GM11168 (cell line): ENCODE data around the gene DYNC1I1.

Experiments used
- in situ Hi-C: fragments of 300-500 bp; cut with MboI; formaldehyde crosslinking; loops from one replicate; pipeline ENCODE4 v1.12.0; 2022; ENCODE audit warnings: low sequenced_read_pairs; ENCODE audit not compliant: unreplicated experiment

DYNC1I1 gene

DNA sequence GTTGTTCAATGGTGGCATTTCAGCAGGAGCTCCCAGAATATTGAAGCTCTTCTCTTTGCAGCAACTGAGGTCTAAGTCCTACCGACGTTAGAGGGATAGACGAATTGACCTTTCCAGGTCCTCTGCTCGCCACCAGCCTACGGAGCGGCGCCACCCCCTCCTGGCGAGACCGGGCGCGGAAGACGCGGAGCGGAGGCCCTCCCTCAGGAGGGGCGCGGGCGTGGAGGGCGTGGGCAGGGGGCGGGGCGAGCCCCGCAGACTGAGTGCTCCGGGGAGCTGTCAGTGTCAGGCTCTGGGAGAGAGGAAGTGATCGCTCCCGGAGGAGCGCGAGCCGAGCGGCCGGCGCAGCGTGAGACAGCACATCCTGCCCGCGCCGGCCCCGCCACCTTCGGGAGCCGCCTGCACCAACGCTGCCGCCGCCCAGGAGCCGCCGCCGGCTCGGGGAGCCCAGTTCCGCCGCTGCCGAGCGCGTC lies at the start of gene DYNC1I1:
DYNC1I1 (plus strand) TSS at position 257 of the 473 bp plus-strand sequence. CDS start 32,176 bp downstream, outside the sequence.
- in situ Hi-C loops, result no loop called here

DNA sequence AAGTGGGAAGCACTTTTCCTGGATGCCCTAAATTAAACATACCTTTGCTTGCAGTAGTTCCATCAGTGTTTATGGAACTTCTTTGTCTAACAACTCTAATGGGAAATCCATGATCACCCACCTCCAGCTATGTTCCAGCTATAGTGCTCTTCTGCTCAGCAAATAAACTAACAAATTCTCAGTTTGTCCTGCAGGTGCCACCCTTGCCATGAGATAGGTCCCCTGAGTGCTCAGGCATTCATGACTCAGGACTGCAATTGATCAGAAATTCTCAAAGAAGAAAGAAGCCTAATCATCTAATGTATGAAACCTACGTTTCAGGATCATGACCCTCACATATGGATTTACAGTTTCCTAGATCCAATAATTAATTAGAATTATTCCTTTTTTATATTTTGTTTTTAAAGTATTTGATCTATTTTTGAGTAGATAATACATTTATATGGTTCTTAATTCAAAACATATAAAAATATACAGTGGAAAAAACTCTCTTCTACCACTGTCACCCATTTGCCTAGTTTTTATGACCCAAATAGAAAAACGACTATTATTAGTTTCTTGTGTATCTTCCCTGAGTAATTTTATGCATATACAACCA lies 48.7 kb upstream of the DYNC1I1 start:
- in situ Hi-C loops, result no loop called here

- in situ Hi-C loops, result no loop called here
These were observed 47.1 kb upstream of the DYNC1I1 start for GRCh38 chr7:95725205-95725604.

DNA sequence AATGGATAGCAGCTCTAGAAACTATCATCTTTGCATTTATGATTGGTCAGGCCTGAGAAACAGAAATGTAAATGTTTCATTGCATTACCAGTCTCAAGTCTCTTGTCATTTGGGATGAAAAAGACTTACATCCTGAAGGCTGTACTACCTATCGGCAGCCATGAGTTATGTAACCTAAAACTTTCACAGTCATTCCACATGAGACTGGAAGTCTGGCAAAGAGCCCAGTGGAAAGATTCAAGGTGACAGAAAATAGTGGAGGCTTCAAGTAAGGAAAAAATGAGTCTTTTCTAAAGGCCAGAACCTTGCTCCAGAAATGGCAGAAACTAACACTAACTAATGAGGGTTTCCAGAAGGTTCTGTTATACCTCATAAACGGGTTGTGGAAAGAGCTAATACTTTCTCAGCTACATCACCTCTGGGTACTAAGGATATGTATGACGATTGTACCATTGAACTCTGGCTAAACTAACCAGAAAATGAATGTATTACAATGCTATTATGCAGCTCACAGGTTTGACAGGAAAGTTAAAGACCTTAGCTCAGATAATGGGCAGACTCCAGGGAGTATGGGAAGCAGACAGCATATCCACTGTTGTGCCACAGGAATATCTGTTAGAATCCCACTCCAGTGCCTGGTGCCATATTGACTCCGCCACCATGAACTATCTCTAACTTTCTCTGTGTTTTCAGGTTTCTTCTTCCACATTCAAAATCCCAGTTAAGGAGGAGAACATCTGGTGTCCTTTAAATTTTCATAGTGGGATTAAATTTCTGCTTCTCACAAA lies 41.7 kb upstream of the DYNC1I1 start:
- in situ Hi-C loops, result no loop called here

DNA sequence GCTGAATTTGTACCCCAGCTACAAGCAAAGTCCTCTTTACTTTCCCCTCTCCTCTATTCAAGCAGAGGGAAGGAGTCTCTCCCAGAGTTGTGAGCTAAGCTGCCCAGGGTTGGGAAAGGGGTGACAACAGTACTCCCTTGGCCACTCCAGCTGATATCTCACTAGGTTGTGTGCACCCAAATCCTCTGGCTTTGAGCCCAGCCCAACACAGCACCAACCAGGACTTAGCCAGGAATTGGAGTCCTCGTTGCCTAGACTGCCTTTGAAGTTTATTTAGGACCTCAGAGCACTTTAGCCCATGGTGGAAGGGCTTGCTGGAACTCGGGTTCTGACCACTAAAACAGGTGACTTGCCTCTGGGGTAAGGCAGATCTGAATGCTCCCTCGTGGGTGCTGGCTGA lies 35.7 kb upstream of the DYNC1I1 start:
- in situ Hi-C loops, result no loop called here

DNA sequence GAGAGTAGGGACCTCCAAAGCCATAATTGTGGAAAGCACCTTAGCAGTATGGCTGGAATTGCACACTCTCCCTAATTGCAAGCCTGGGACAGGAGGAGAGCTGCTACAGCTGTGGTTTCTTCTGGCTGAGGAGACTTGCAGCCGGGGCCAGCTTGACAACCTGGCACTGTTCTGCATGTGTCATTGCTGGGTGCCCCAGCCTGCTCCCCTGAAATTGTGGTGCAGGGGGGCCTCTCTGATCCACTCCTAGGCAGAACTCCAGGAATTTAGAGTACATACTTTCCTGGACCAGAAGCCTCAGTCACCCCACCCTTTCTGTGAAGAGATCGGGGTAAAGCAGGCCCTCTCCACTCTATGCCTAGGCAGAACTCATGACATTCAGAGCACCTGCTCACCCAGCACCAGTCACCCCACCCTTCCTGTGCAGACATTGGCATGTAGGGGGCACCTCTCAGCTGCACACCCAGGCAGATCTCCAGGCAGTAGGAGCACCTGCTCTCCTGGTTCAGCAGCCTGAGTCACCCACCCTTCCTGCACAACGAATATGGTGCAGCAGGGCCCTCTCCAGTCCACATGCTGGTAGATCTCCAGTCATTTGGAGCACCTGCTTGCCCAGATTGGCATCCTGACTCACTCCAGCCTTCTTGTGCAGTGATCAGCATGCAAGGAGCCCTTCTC lies 34.4 kb upstream of the DYNC1I1 start:
- in situ Hi-C loops, result no loop called here

- in situ Hi-C loops, result no loop called here
These were observed 23.3 kb upstream of the DYNC1I1 start for GRCh38 chr7:95749044-95749443.

DNA sequence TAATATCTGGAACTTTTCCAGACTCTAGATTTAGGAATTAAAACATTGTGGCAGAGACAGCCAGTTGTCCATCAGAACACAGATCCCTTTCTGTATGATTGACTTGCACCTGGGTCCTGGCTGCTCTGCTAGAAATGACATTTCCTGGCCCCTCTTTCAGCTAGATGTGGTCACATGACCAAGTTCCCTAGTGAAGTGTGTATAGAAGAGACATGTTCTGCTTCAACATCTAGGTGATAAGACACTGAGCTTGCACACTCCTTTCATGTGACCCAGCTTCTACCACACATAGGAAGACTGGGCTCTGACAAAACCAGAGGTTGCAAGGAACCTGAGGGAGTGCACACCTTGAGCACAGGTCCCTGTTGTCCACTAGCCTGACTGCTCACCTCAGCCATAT lies 22.8 kb upstream of the DYNC1I1 start:
- in situ Hi-C loops, result no loop called here

- in situ Hi-C loops, result no loop called here
These were observed 18.9 kb upstream of the DYNC1I1 start for GRCh38 chr7:95753440-95753839.

- in situ Hi-C loops, result no loop called here
These were observed 16.9 kb upstream of the DYNC1I1 start for GRCh38 chr7:95755277-95755934.

- in situ Hi-C loops, result no loop called here
These were observed 14.2 kb upstream of the DYNC1I1 start for GRCh38 chr7:95758187-95758586.

DNA sequence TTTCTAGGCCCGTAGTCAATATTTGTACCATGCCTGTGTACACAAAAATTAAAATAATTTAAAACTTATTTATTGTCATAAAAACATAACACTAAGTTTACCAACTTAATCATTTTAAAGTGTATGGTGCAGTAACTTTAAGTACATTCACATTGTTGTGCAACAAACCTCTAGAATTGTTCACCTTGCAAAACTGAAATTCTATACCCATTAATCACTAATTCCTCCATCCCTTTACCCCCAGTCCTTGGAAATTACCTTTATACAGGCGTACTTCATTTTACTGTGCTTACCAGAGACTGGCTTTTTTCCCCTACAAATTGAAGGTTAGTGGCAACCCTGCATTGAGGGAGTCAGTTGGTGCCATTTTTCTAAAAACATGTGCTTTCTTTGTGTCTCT lies 6.3 kb upstream of the DYNC1I1 start:
- in situ Hi-C loops, result no loop called here

DNA sequence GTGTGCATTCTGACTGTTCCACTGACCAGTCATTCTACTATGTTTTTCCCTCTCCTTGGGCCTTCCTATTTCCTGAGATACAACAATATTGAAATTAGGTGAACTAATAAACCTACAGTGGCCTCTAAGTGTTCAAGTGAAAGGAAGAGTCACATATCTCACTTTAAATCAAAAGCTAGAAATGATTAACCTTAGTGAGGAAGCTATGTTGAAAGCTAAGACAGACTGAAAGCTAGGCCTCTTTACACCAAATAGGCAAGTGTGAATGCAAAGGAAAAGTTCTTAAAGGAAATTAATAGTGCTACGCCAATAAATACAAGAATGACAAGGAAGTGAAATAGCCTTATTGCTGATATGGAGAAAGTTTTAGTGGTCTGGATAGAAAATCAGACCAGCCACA lies 5.7 kb upstream of the DYNC1I1 start:
- in situ Hi-C loops, result no loop called here

DNA sequence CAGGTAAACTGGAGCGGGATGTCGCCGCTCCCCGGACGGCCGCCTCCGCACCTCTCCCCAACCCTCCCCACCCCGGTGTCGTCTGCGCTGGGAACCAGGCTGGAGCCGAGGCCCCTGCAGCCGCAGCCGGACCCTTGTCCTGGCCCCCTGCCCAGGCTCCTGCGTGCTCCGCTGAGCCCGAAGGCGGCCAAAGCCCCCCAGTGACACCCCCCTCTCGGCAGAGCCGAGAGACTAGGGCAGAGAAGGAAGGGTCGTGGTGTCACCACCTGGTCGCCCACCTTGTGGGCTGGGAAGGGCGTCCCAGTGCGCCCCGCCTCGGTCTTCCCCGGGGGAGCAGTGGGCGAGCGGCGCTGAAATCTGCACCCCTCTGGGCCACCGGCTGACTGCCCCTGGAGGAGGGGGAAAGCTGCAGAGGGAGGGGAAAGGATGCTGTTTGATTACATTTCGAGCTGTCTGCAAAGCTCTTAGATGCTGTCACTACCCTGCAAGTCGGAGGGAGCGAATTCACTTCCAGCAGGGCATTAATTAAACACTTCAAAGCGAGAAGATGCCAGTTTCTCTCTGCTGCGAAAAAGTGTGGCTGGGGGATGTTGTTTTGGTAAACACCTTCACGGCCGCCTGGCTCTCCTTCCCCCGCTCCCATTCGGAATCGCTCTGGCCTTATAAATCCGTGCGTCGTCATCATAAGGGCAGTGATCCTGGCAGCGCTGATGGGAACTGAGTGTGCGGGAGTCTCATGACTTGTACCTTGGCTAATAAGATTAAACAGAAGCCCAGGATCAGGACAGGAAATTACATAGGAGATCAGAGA lies 622 bp downstream of the DYNC1I1 start:
- in situ Hi-C loops, result no loop called here

DNA sequence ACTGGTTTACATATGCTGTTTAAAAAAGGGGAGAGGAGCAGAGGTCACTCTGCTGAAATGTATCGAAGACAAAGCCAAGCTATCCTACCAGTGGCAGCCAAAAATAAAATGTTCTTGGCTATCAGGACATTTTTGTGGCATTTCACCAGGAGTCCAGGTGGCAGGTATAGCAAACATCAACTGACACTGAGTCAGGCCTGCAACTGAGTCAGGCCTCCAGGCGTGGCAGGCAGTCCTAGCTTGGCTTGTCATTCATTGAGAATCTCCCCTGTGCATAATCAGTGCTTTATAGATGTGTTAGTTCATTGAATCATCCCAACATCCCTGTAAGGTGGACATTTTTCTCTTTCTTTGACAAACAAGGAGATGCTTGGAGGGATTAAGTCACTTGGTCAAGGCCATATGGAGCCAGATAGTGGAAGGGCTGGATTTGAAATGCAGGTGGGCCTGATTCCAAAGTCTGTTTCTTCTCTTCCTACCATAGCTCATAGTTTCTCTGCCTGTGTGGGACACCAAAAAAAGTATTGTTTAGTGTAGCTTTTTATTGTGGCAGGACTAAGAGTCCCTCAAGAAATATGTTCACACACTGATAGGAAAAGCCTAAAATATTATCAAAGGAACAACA lies 4.3 kb downstream of the DYNC1I1 start:
- in situ Hi-C loops, result no loop called here

GRCh38 chr7:95777269-95777668 lies 4.9 kb downstream of the DYNC1I1 start:
- in situ Hi-C loops, result no loop called here

GRCh38 chr7:95780665-95781064 lies 8.3 kb downstream of the DYNC1I1 start:
- in situ Hi-C loops, result no loop called here

GRCh38 chr7:95781961-95782586 lies 9.7 kb downstream of the DYNC1I1 start:
- in situ Hi-C loops, result no loop called here

GRCh38 chr7:95784796-95785195 lies 12.4 kb downstream of the DYNC1I1 start:
- in situ Hi-C loops, result no loop called here
